Type B pancreatic cell (in vitro differentiated cells): ENCODE data around the gene ULK4. TPM values are rescaled to one million over a fixed set of nuclear protein-coding genes. Genes with fewer than 3 reads are reported as not detected.

Experiments used
- DNase-seq: peaks from one replicate; pipeline ENCODE4 v3.0.0; 2021; ENCODE audit warnings: mixed read lengths; ENCODE audit not compliant: unreplicated experiment; ENCODE audit errors: extremely low spot score
- H3K27ac Mint-ChIP-seq: 2 replicates; pipeline ENCODE4 v1.8.0; 2021; ENCODE audit warnings: mild to moderate bottlenecking, mixed read lengths
- H3K27me3 Mint-ChIP-seq: 2 replicates; pipeline ENCODE4 v1.8.0; 2021; ENCODE audit warnings: mixed read lengths
- H3K36me3 Mint-ChIP-seq: 2 replicates; pipeline ENCODE4 v1.8.0; 2021; ENCODE audit warnings: mixed read lengths
- H3K4me1 Mint-ChIP-seq: one replicate; pipeline ENCODE4 v1.8.0; 2021; ENCODE audit warnings: mixed read lengths; ENCODE audit not compliant: unreplicated experiment
- H3K4me3 Mint-ChIP-seq: 2 replicates; pipeline ENCODE4 v1.8.0; 2021; ENCODE audit warnings: mild to moderate bottlenecking, mixed read lengths
- H3K9me3 Mint-ChIP-seq: 2 replicates; pipeline ENCODE4 v1.8.0; 2021; ENCODE audit warnings: mixed read lengths
- CTCF ChIP-seq: fragments of 200-600 bp; sonication (generic); conservative IDR thresholded peaks from 2 replicates; pipeline ENCODE4 v1.5.0; 2021; ENCODE audit warnings: antibody characterized with exemption, mild to moderate bottlenecking
- total RNA-seq: library from RNA; stranded (reverse); gene quantifications from 2 replicates; pipeline ENCODE4 v1.2.1, GENCODE V29; 2021; ENCODE audit warnings: low replicate concordance

ULK4 gene
- total RNA-seq, 1 donor from 2014 or later: 10.7 TPM

GRCh38 chr3:41308119-41308518 is 653.8 kb downstream of the ULK4 start:
- Mint-ChIP-seq H3K36me3 (no peaks in the 10 kb centered on the region), H3K4me1 (no peaks in the 10 kb centered on the region), H3K4me3 (no peak overlapping the region), H3K27ac (no peak overlapping the region), H3K9me3 (no peaks in the 10 kb centered on the region), H3K27me3 (no peaks in the 10 kb centered on the region)
- no peak for TF ChIP-seq CTCF
- no peak for DNase-seq

GRCh38 chr3:41307065-41307464 is 654.8 kb downstream of the ULK4 start:
- H3K4me1 Mint-ChIP-seq: no peaks in the 10 kb centered on the region
- no peak overlapping the region for H3K27ac Mint-ChIP-seq
- no peaks in the 10 kb centered on the region for H3K36me3 Mint-ChIP-seq
- H3K9me3 Mint-ChIP-seq: no peaks in the 10 kb centered on the region
- no peak overlapping the region for H3K4me3 Mint-ChIP-seq
- TF ChIP-seq CTCF: no peak
- no peak for DNase-seq
- H3K27me3 Mint-ChIP-seq: no peaks in the 10 kb centered on the region

- DNase-seq: no peak
- Mint-ChIP-seq H3K27me3 (no peaks in the 10 kb centered on the region), H3K9me3 (no peaks in the 10 kb centered on the region), H3K27ac (no peak overlapping the region), H3K36me3 (no peaks in the 10 kb centered on the region), H3K4me3 (no peak overlapping the region), H3K4me1 (no peaks in the 10 kb centered on the region)
- no peak for TF ChIP-seq CTCF
These were observed 657.3 kb downstream of the ULK4 start for GRCh38 chr3:41304593-41304992.

GRCh38 chr3:41302295-41302694 is 659.6 kb downstream of the ULK4 start:
- Mint-ChIP-seq H3K4me1 (no peaks in the 10 kb centered on the region), H3K36me3 (no peaks in the 10 kb centered on the region), H3K4me3 (no peak overlapping the region), H3K9me3 (no peaks in the 10 kb centered on the region), H3K27me3 (no peaks in the 10 kb centered on the region), H3K27ac (no peak overlapping the region)
- no peak for DNase-seq
- TF ChIP-seq CTCF: no peak

- TF ChIP-seq CTCF: no peak
- Mint-ChIP-seq H3K27me3 (no peaks in the 10 kb centered on the region), H3K9me3 (no peaks in the 10 kb centered on the region), H3K36me3 (no peaks in the 10 kb centered on the region), H3K27ac (no peak overlapping the region), H3K4me3 (no peak overlapping the region), H3K4me1 (no peaks in the 10 kb centered on the region)
- no peak for DNase-seq
These were observed 660.4 kb downstream of the ULK4 start for GRCh38 chr3:41301548-41301947.

GRCh38 chr3:41299036-41299435 is 662.9 kb downstream of the ULK4 start:
- H3K9me3 Mint-ChIP-seq: no peaks in the 10 kb centered on the region
- no peak for TF ChIP-seq CTCF
- no peaks in the 10 kb centered on the region for H3K4me1 Mint-ChIP-seq
- H3K4me3 Mint-ChIP-seq: no peak overlapping the region
- DNase-seq: no peak
- H3K27me3 Mint-ChIP-seq: no peaks in the 10 kb centered on the region
- no peaks in the 10 kb centered on the region for H3K36me3 Mint-ChIP-seq
- no peak overlapping the region for H3K27ac Mint-ChIP-seq
